ENCODE results near the gene LRRC61. TPM values are rescaled to one million over a fixed set of nuclear protein-coding genes. Genes with fewer than 3 reads are reported as not detected.
"Not testable (repeated sequence)": the region's sequence is repeated elsewhere in the genome, so short reads cannot be mapped to it uniquely, and the experiment has no call there.

LRRC61 gene
- total RNA-seq, 1 donor: 4.0 TPM

GRCh38 chr7:150307904-150308303 is 15.3 kb upstream of the LRRC61 start:
- Histone ChIP-seq H4K20me1 (ENCODE audit: insufficient read depth, low read length) (no peaks in the 10 kb centered on the region), H3K9me3 (ENCODE audit: low read depth, low read length) (no peaks in the 10 kb centered on the region), H3K27me3 (ENCODE audit: insufficient read depth, low read length) (no peaks in the 10 kb centered on the region), H3K4me1 (ENCODE audit: insufficient read depth, low read length) (no peaks in the 10 kb centered on the region), H3K27ac (ENCODE audit: low read depth, low read length) (no peak overlapping the region), H3K4me3 (ENCODE audit: insufficient read depth, low read length) (no peak overlapping the region), H3K4me2 (ENCODE audit: insufficient read depth, low read length) (no peak overlapping the region), H3K36me3 (ENCODE audit: insufficient read depth, low read length) (no peaks in the 10 kb centered on the region), H2AFZ (ENCODE audit: low read length) (no peak overlapping the region), H3K79me2 (ENCODE audit: insufficient read depth, low read length) (no peaks in the 10 kb centered on the region)
- DNase-seq (ENCODE audit: insufficient read length, low spot score, missing footprints): no peak
- TF ChIP-seq CTCF (IDR thresholded peaks at IDR 0.05; ENCODE audit: extremely low read depth, low read depth, low read length): no peak

- Histone ChIP-seq H3K79me2 (ENCODE audit: insufficient read depth, low read length) (no peaks in the 10 kb centered on the region), H4K20me1 (ENCODE audit: insufficient read depth, low read length) (no peaks in the 10 kb centered on the region), H3K27me3 (ENCODE audit: insufficient read depth, low read length) (no peaks in the 10 kb centered on the region), H3K9me3 (ENCODE audit: low read depth, low read length) (no peaks in the 10 kb centered on the region), H3K36me3 (ENCODE audit: insufficient read depth, low read length) (no peaks in the 10 kb centered on the region), H3K4me2 (ENCODE audit: insufficient read depth, low read length) (no peak overlapping the region), H3K27ac (ENCODE audit: low read depth, low read length) (no peak overlapping the region), H3K4me3 (ENCODE audit: insufficient read depth, low read length) (no peak overlapping the region), H2AFZ (ENCODE audit: low read length) (no peak overlapping the region), H3K4me1 (ENCODE audit: insufficient read depth, low read length) (no peaks in the 10 kb centered on the region)
- no peak for TF ChIP-seq CTCF (IDR thresholded peaks at IDR 0.05; ENCODE audit: extremely low read depth, low read depth, low read length)
- DNase-seq (ENCODE audit: insufficient read length, low spot score, missing footprints): no peak
Observed at GRCh38 chr7:150308575-150308974, 14.6 kb upstream of the LRRC61 start.

GRCh38 chr7:150311146-150311545 is 12.0 kb upstream of the LRRC61 start:
- no peaks in the 10 kb centered on the region for H3K36me3 ChIP-seq (ENCODE audit: insufficient read depth, low read length)
- no peak overlapping the region for H3K4me3 ChIP-seq (ENCODE audit: insufficient read depth, low read length)
- DNase-seq (ENCODE audit: insufficient read length, low spot score, missing footprints): no peak
- H3K79me2 ChIP-seq (ENCODE audit: insufficient read depth, low read length): no peaks in the 10 kb centered on the region
- H3K4me1 ChIP-seq (ENCODE audit: insufficient read depth, low read length): no peaks in the 10 kb centered on the region
- no peaks in the 10 kb centered on the region for H3K9me3 ChIP-seq (ENCODE audit: low read depth, low read length)
- H4K20me1 ChIP-seq (ENCODE audit: insufficient read depth, low read length): no peaks in the 10 kb centered on the region
- H2AFZ ChIP-seq (ENCODE audit: low read length): no peak overlapping the region
- H3K27ac ChIP-seq (ENCODE audit: low read depth, low read length): no peak overlapping the region
- no peaks in the 10 kb centered on the region for H3K27me3 ChIP-seq (ENCODE audit: insufficient read depth, low read length)
- H3K4me2 ChIP-seq (ENCODE audit: insufficient read depth, low read length): no peak overlapping the region
- no peak for TF ChIP-seq CTCF (IDR thresholded peaks at IDR 0.05; ENCODE audit: extremely low read depth, low read depth, low read length)

- no peak overlapping the region for H3K27ac ChIP-seq (ENCODE audit: low read depth, low read length)
- no peak overlapping the region for H2AFZ ChIP-seq (ENCODE audit: low read length)
- H3K27me3 ChIP-seq (ENCODE audit: insufficient read depth, low read length): no peaks in the 10 kb centered on the region
- no peaks in the 10 kb centered on the region for H4K20me1 ChIP-seq (ENCODE audit: insufficient read depth, low read length)
- TF ChIP-seq CTCF (IDR thresholded peaks at IDR 0.05; ENCODE audit: extremely low read depth, low read depth, low read length): no peak
- no peaks in the 10 kb centered on the region for H3K4me1 ChIP-seq (ENCODE audit: insufficient read depth, low read length)
- H3K36me3 ChIP-seq (ENCODE audit: insufficient read depth, low read length): no peaks in the 10 kb centered on the region
- no peak overlapping the region for H3K4me2 ChIP-seq (ENCODE audit: insufficient read depth, low read length)
- H3K9me3 ChIP-seq (ENCODE audit: low read depth, low read length): no peaks in the 10 kb centered on the region
- DNase-seq (ENCODE audit: insufficient read length, low spot score, missing footprints): no peak
- no peaks in the 10 kb centered on the region for H3K79me2 ChIP-seq (ENCODE audit: insufficient read depth, low read length)
- no peak overlapping the region for H3K4me3 ChIP-seq (ENCODE audit: insufficient read depth, low read length)
Observed at GRCh38 chr7:150311711-150312110, 11.4 kb upstream of the LRRC61 start.

GRCh38 chr7:150312649-150313366 is 10.3 kb upstream of the LRRC61 start:
- H3K27ac ChIP-seq (ENCODE audit: low read depth, low read length); H3K79me2 ChIP-seq (ENCODE audit: insufficient read depth, low read length); H3K4me3 ChIP-seq (ENCODE audit: insufficient read depth, low read length); H2AFZ ChIP-seq (ENCODE audit: low read length); H3K4me1 ChIP-seq (ENCODE audit: insufficient read depth, low read length); H3K36me3 ChIP-seq (ENCODE audit: insufficient read depth, low read length); H3K9me3 ChIP-seq (ENCODE audit: low read depth, low read length); H4K20me1 ChIP-seq (ENCODE audit: insufficient read depth, low read length); H3K4me2 ChIP-seq (ENCODE audit: insufficient read depth, low read length); H3K27me3 ChIP-seq (ENCODE audit: insufficient read depth, low read length): not testable (repeated sequence)
- peak; percentile 23 for DNase-seq (ENCODE audit: insufficient read length, low spot score, missing footprints)

Measured in osteoblast (primary cell).